HepG2 (cell line): ENCODE measurements around the gene APLP1. TPM values are rescaled to one million over a fixed set of nuclear protein-coding genes. Genes with fewer than 3 reads are reported as not detected.

Source experiments
- ARNTL ChIP-seq: sonication (generic); formaldehyde crosslinking; IDR thresholded peaks from 2 replicates; pipeline ENCODE4 v1.4.0; 2020; ENCODE audit warnings: mild to moderate bottlenecking, missing genetic modification reagents
- ATF4 ChIP-seq, 2 experiments: fragments of 450-650 bp in 1 of 2; sonication (generic) in 1 of 2; formaldehyde crosslinking; IDR thresholded peaks; 2 replicates each; pipeline versions ENCODE4 v1.5.0 to v1.8.0; 2020 to 2022; ENCODE audit warnings: mild to moderate bottlenecking in 1 of 2, missing genetic modification reagents in 1 of 2
- ETV5 ChIP-seq: IDR thresholded peaks from 2 replicates; pipeline ENCODE4 v1.6.1; 2018; ENCODE audit warnings: missing biosample characterization, missing genetic modification reagents, inconsistent platforms, borderline replicate concordance
- KAT7 ChIP-seq: IDR thresholded peaks from 2 replicates; pipeline ENCODE4 v1.6.1; 2018; ENCODE audit warnings: borderline replicate concordance, missing compliant biosample characterization
- KMT2B ChIP-seq: IDR thresholded peaks from 2 replicates; pipeline ENCODE4 v1.6.1; 2016; ENCODE audit warnings: missing genetic modification reagents, missing compliant biosample characterization
- MTF1 ChIP-seq: sonication (generic); formaldehyde crosslinking; IDR thresholded peaks from 2 replicates; pipeline ENCODE4 v1.5.0; 2020; ENCODE audit warnings: missing genetic modification reagents
- PAWR ChIP-seq: sonication (generic); formaldehyde crosslinking; IDR thresholded peaks from 2 replicates; pipeline ENCODE4 v1.4.0; 2020; ENCODE audit warnings: missing genetic modification reagents, mild to moderate bottlenecking, borderline replicate concordance
- SRF ChIP-seq: IDR thresholded peaks from 2 replicates; pipeline ENCODE4 v1.6.1; 2011; ENCODE audit warnings: mild to moderate bottlenecking, low read depth, low read length, moderate library complexity
- TOPORS ChIP-seq: sonication (generic); formaldehyde crosslinking; IDR thresholded peaks from 2 replicates; pipeline ENCODE4 v1.8.0; 2023; ENCODE audit warnings: mild to moderate bottlenecking, missing genetic modification reagents
- ZBTB40 ChIP-seq, 2 experiments: fragments of 450-650 bp in 1 of 2; sonication (generic) in 1 of 2; formaldehyde crosslinking in 1 of 2; IDR thresholded peaks; 2 replicates each; pipeline versions ENCODE4 v1.6.1 to v1.8.0; 2016 to 2022; ENCODE audit warnings: antibody characterized with exemption in 1 of 2, mild to moderate bottlenecking in 1 of 2, missing genetic modification reagents in 1 of 2
- ZC3H4 ChIP-seq: sonication (generic); formaldehyde crosslinking; IDR thresholded peaks from 2 replicates; pipeline ENCODE4 v1.4.0; 2020; ENCODE audit warnings: missing genetic modification reagents, borderline replicate concordance
- ZNF232 ChIP-seq: sonication (generic); formaldehyde crosslinking; IDR thresholded peaks from 2 replicates; pipeline ENCODE4 v1.4.0; 2020; ENCODE audit warnings: missing genetic modification reagents, borderline replicate concordance
- ZNF292 ChIP-seq: sonication (generic); formaldehyde crosslinking; IDR thresholded peaks from 2 replicates; pipeline ENCODE4 v1.8.1; 2022; ENCODE audit warnings: mild to moderate bottlenecking, low read depth, missing genetic modification reagents, borderline replicate concordance
- ZNF772 ChIP-seq: sonication (generic); formaldehyde crosslinking; IDR thresholded peaks from 2 replicates; pipeline ENCODE4 v1.5.0; 2020; ENCODE audit warnings: mild to moderate bottlenecking, missing genetic modification reagents
- ZSCAN29 ChIP-seq: sonication (generic); formaldehyde crosslinking; conservative IDR thresholded peaks from 2 replicates; pipeline ENCODE4 v1.4.0; 2020; ENCODE audit warnings: mild to moderate bottlenecking, missing genetic modification reagents
- polyA plus RNA-seq, 8 experiments: library from polyadenylated mRNA; depleted of rRNA in 3 of 8; stranded (reverse) in 7 of 8; unstranded in 1 of 8; fragments of >200 nt; fragmentation: Illumina TruSeq in 4 of 8; extraction: Trizol in 4 of 8; gene quantifications; 2 replicates each; pipeline versions ENCODE4 v1.2.1 to v1.2.3, GENCODE V29; 2011 to 2016; ENCODE audit warnings: low read depth in 4 of 8, missing spikeins in 1 of 8, mixed read lengths in 1 of 8; ENCODE audit not compliant: insufficient read depth in 1 of 8
- total RNA-seq, 5 experiments: library from RNA; depleted of rRNA; stranded (reverse); fragments of >200 nt; fragmentation: Illumina TruSeq; extraction: Trizol; gene quantifications; 2 replicates each; pipeline ENCODE4 v1.2.3, GENCODE V29; 2016; ENCODE audit warnings: low read depth in 1 of 5

Gene APLP1
- total and polyA plus RNA-seq, 2 of the 13 experiments (the other 11 are each of a cell fraction or from before 2014, with no cell fraction given): 2.0 to 2.9 TPM

- TF ChIP-seq ZBTB40 (IDR thresholded peaks at IDR 0.05) (no peak), ZBTB40 (CRISPR knock-in tag; IDR thresholded peaks at IDR 0.05) (no peak), MTF1 (no peak), ZC3H4 (CRISPR knock-in tag) (no peak), KMT2B (no peak), KAT7 (CRISPR knock-in tag) (no peak), ZNF292 (CRISPR knock-in tag) (no peak), ZNF772 (CRISPR knock-in tag) (no peak), SRF (no peak), ATF4 (CRISPR knock-in tag; IDR thresholded peaks at IDR 0.05) (peak in 1 of 2 experiments; percentile 45; a peak in 1 of 4 replicates), TOPORS (CRISPR knock-in tag) (no peak), ARNTL (CRISPR knock-in tag) (peak; percentile 41; the same call in 1 of the 2 replicates), ZSCAN29 (CRISPR knock-in tag) (no peak), PAWR (CRISPR knock-in tag) (no peak), ETV5 (no peak), ZNF232 (CRISPR knock-in tag) (no peak)
Measured at GRCh38 chr19:35845215-35846037, 22.9 kb upstream of the APLP1 start (continued).
